Endothelial cell (in vitro differentiated cells): ENCODE measurements around the gene OTOA. TPM values are rescaled to one million over a fixed set of nuclear protein-coding genes. Genes with fewer than 3 reads are reported as not detected.
"Not testable (repeated sequence)": the region's sequence is repeated elsewhere in the genome, so short reads cannot be mapped to it uniquely, and the experiment has no call there.

Source experiments
- DNase-seq: peaks from one replicate; pipeline ENCODE4 v3.0.0; 2021; ENCODE audit warnings: low spot score
- H3K27ac Mint-ChIP-seq: one replicate; pipeline ENCODE4 v1.8.0; 2021; ENCODE audit warnings: mixed read lengths, inconsistent platforms; ENCODE audit not compliant: unreplicated experiment
- H3K27me3 Mint-ChIP-seq: one replicate; pipeline ENCODE4 v1.8.0; 2021; ENCODE audit warnings: mild to moderate bottlenecking, moderate library complexity, mixed read lengths, inconsistent platforms; ENCODE audit not compliant: unreplicated experiment
- H3K36me3 Mint-ChIP-seq: one replicate; pipeline ENCODE4 v1.8.0; 2021; ENCODE audit warnings: mild to moderate bottlenecking, low read depth, mixed read lengths, inconsistent platforms; ENCODE audit not compliant: unreplicated experiment
- H3K4me1 Mint-ChIP-seq: one replicate; pipeline ENCODE4 v1.8.0; 2021; ENCODE audit warnings: mild to moderate bottlenecking, mixed read lengths, inconsistent platforms; ENCODE audit not compliant: unreplicated experiment
- H3K4me3 Mint-ChIP-seq: one replicate; pipeline ENCODE4 v1.8.0; 2021; ENCODE audit warnings: mild to moderate bottlenecking, mixed read lengths, inconsistent platforms; ENCODE audit not compliant: unreplicated experiment
- H3K9me3 Mint-ChIP-seq: one replicate; pipeline ENCODE4 v1.8.0; 2021; ENCODE audit warnings: mixed read lengths, inconsistent platforms; ENCODE audit not compliant: unreplicated experiment
- CTCF ChIP-seq: fragments of 200-600 bp; sonication (generic); IDR thresholded peaks from one replicate; pipeline ENCODE4 v1.5.0; 2021; ENCODE audit warnings: antibody characterized with exemption; ENCODE audit not compliant: unreplicated experiment
- total RNA-seq: library from RNA; stranded (reverse); fragmentation: NEBNext Ultra II Directional; extraction: Animal tissue kit (Norgen Biotek cat#: 25700); gene quantifications from one replicate; pipeline ENCODE4 v1.2.1, GENCODE V29; 2021; ENCODE audit not compliant: unreplicated experiment

Gene OTOA
- total RNA-seq, 1 donor from 2014 or later: not detected

GRCh38 chr16:21647562-21648164, 16.1 kb upstream of the OTOA start:
- Mint-ChIP-seq H3K27me3 (peaks cover 2% of the 10 kb centered on the region), H3K9me3 (no peaks in the 10 kb centered on the region), H3K4me1 (peaks cover 3% of the 10 kb centered on the region), H3K4me3 (no peak overlapping the region), H3K27ac (no peak overlapping the region), H3K36me3 (peaks cover 2% of the 10 kb centered on the region)
- no peak for TF ChIP-seq CTCF
- DNase-seq: no peak

- H3K9me3 Mint-ChIP-seq, H3K36me3 Mint-ChIP-seq, H3K4me1 Mint-ChIP-seq, DNase-seq, H3K27ac Mint-ChIP-seq, H3K27me3 Mint-ChIP-seq, H3K4me3 Mint-ChIP-seq: not testable (repeated sequence)
These were observed 13.9 kb upstream of the OTOA start for GRCh38 chr16:21649826-21650406.

DNA sequence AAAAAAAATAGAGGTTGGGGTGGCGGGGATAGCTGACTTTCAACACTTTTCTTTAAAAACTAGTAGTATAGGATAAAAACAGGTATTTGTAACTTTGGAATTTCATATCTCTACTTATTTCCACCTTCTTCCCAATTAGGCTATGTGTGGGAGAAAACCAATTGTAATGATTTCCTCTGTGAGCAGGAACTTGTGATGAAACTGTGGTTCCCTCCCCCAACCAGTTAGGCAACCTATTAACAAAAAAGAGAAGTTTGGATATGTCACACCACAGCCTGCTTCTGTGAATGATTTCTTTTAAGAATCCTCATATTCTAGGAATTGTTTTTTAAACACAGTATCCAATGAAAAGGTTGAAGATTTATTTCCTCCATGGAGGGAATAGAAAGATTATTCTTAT, 13.2 kb upstream of the OTOA start:
- Mint-ChIP-seq H3K27ac (no peak overlapping the region), H3K36me3 (peaks cover 4% of the 10 kb centered on the region), H3K4me1 (peaks cover 3% of the 10 kb centered on the region), H3K27me3 (peaks cover 2% of the 10 kb centered on the region), H3K9me3 (no peaks in the 10 kb centered on the region), H3K4me3 (no peak overlapping the region)
- DNase-seq: no peak
- no peak for TF ChIP-seq CTCF

DNA sequence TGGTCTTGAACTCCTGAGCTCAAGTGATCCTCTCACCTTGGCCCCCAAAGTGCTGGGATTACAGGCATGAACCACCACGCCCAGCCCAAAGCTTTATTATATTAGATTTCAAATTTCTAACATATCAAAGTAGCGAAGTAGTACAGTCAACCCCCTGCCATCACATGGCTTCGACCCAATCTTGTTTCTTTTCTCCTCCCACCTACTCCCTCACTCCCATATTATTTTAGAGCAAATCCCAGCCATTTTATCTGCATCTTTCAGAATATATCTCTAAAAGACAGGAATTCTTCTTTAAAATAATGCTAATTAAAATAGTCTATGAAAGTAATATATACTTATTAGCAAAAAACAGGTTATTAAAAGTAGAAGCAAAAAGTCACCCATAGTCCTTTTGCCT, 12.3 kb upstream of the OTOA start:
- Mint-ChIP-seq H3K27me3 (peaks cover 2% of the 10 kb centered on the region), H3K9me3 (no peaks in the 10 kb centered on the region), H3K36me3 (peaks cover 4% of the 10 kb centered on the region), H3K4me1 (peaks cover 3% of the 10 kb centered on the region), H3K27ac (no peak overlapping the region), H3K4me3 (no peak overlapping the region)
- no peak for DNase-seq
- TF ChIP-seq CTCF: no peak

DNA sequence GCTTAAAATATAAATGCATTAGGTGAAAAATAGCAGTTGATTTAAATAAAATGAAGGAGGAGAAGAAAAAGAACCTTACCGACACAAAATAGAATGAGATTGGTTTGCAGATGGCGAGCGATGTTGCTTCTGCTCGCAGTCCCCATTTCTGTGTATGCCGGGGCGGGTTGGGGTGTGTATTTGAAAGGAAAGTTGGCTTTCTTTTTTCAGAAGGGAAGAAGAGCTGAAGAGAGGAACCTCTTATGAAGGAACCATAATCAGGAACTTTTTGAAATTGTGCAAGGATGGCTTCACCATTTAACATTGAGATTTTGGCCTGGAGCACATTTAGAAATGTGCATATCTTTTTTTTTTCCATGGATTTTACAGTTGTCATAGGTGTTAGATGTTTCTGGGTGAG, 11.3 kb upstream of the OTOA start, which contains the start of gene IGSF6:
Gene IGSF6 (minus strand): TSS at position 156 of the 400 bp plus-strand sequence. CDS start 10 bp downstream, at position 146.
- Mint-ChIP-seq H3K27me3 (no peaks in the 10 kb centered on the region), H3K9me3 (no peaks in the 10 kb centered on the region), H3K27ac (no peak within 1 kb of the TSS), H3K4me1 (peaks cover 3% of the 10 kb centered on the region), H3K36me3 (peaks cover 4% of the 10 kb centered on the region), H3K4me3 (no peak within 1 kb of the TSS)
- no peak for DNase-seq
- no peak for TF ChIP-seq CTCF
